Activated effector memory CD4-positive, alpha-beta T cell treated with anti-CD3 and anti-CD28 coated beads, Interleukin-2, amount 50 U/mL, for 16 hours (primary cell): ENCODE results near the gene DYDC2.
"Not testable (repeated sequence)": the region's sequence is repeated elsewhere in the genome, so short reads cannot be mapped to it uniquely, and the experiment has no call there.

Experiments
- DNase-seq: peaks from one replicate; pipeline ENCODE4 v3.0.0-alpha.2; 2020

The DYDC2 gene

GRCh38 chr10:80356563-80356988, at the start of gene DYDC2, which contains the start of gene DYDC1:
Gene DYDC2, plus strand, starts transcription at chr10:80356781. Its CDS starts 5,663 bp downstream, at chr10:80362444.
Gene DYDC1, minus strand, starts transcription at chr10:80356755. Its CDS starts 4,154 bp downstream, at chr10:80352601.
- DNase-seq = no peak

GRCh38 chr10:80313523-80313922, 43.1 kb upstream of the DYDC2 start:
- no peak for DNase-seq

- no peak for DNase-seq
Measured at GRCh38 chr10:80315391-80315790, 41.2 kb upstream of the DYDC2 start.

- DNase-seq = no peak
Measured at GRCh38 chr10:80318742-80319141, 37.8 kb upstream of the DYDC2 start.

GRCh38 chr10:80319318-80319717, 37.3 kb upstream of the DYDC2 start:
- DNase-seq = no peak

- no peak for DNase-seq
Measured at GRCh38 chr10:80319725-80320290, 36.8 kb upstream of the DYDC2 start.

- no peak for DNase-seq
Measured at GRCh38 chr10:80320377-80320776, 36.2 kb upstream of the DYDC2 start.

GRCh38 chr10:80321183-80321582, 35.4 kb upstream of the DYDC2 start:
- no peak for DNase-seq

GRCh38 chr10:80322158-80322557, 34.4 kb upstream of the DYDC2 start:
- no peak for DNase-seq

- no peak for DNase-seq
Measured at GRCh38 chr10:80322711-80323110, 33.9 kb upstream of the DYDC2 start.

GRCh38 chr10:80323311-80323710, 33.3 kb upstream of the DYDC2 start:
- no peak for DNase-seq

- DNase-seq = no peak
Measured at GRCh38 chr10:80324086-80324485, 32.5 kb upstream of the DYDC2 start.

- DNase-seq = no peak
Measured at GRCh38 chr10:80324891-80325364, 31.7 kb upstream of the DYDC2 start.

- no peak for DNase-seq
Measured at GRCh38 chr10:80333983-80334382, 22.6 kb upstream of the DYDC2 start.

- DNase-seq = no peak
Measured at GRCh38 chr10:80344276-80344675, 12.3 kb upstream of the DYDC2 start.

GRCh38 chr10:80344912-80345311, 11.7 kb upstream of the DYDC2 start:
- no peak for DNase-seq

GRCh38 chr10:80350251-80350650, 6.3 kb upstream of the DYDC2 start:
- DNase-seq = no peak

GRCh38 chr10:80351220-80351619, 5.4 kb upstream of the DYDC2 start:
- no peak for DNase-seq

- no peak for DNase-seq
Measured at GRCh38 chr10:80356989-80357850, 639 bp downstream of the DYDC2 start.

- DNase-seq = no peak
Measured at GRCh38 chr10:80357851-80358125, 1.2 kb downstream of the DYDC2 start.

GRCh38 chr10:80358925-80359324, 2.3 kb downstream of the DYDC2 start:
- not testable (repeated sequence) for DNase-seq

GRCh38 chr10:80359644-80360043, 3.1 kb downstream of the DYDC2 start:
- no peak for DNase-seq

GRCh38 chr10:80365510-80365909, 8.9 kb downstream of the DYDC2 start:
- no peak for DNase-seq

- DNase-seq = no peak
Measured at GRCh38 chr10:80371467-80371866, 14.9 kb downstream of the DYDC2 start.

- DNase-seq = no peak
Measured at GRCh38 chr10:80372675-80373074, 16.1 kb downstream of the DYDC2 start.
